H1 (cell line): ENCODE data around the gene KLF6. TPM values are rescaled to one million over a fixed set of nuclear protein-coding genes. Genes with fewer than 3 reads are reported as not detected.

Experiments used
- CTCF ChIA-PET: fragments of 300-600 bp; sonication (Branson Sonifier 250); formaldehyde crosslinking; loops from one replicate; lab custom pipeline; 2021; ENCODE audit not compliant: partially characterized antibody; lab: Charles Lee
- POLR2A ChIA-PET: fragments of 300-600 bp; sonication (Branson Sonifier 250); formaldehyde crosslinking; loops from one replicate; lab custom pipeline; 2021; ENCODE audit warnings: inconsistent platforms; ENCODE audit not compliant: partially characterized antibody; lab: Charles Lee
- DNase-seq, 2 experiments: peaks; one replicate each; pipeline versions ENCODE4 v3.0.0 to v3.0.0-alpha.2; 2010 to 2022; ENCODE audit warnings: low spot score in 2 of 2, low read depth in 1 of 2, mixed read lengths in 1 of 2
- FAIRE-seq: peaks from 2 replicates; lab custom pipeline; 2011; peaks lifted over from hg19 to GRCh38; lab: Jason Lieb, UNC
- H2AFZ ChIP-seq: 2 replicates; pipeline ENCODE4 v1.8.1; 2012; ENCODE audit warnings: low read length, inconsistent platforms
- H2AK5ac ChIP-seq: 2 replicates; pipeline ENCODE4 v1.6.1; 2013; ENCODE audit warnings: low read depth, low read length
- H2BK120ac ChIP-seq: replicated peaks from 2 replicates; pipeline ENCODE3; 2013; ENCODE audit warnings: low read depth, low read length, inconsistent platforms
- H2BK12ac ChIP-seq: 2 replicates; pipeline ENCODE4 v1.6.1; 2013; ENCODE audit warnings: low read depth, low read length
- H2BK15ac ChIP-seq: 2 replicates; pipeline ENCODE4 v1.6.1; 2013; ENCODE audit warnings: low read length
- H2BK20ac ChIP-seq: 2 replicates; pipeline ENCODE4 v1.6.1; 2013; ENCODE audit warnings: low read length
- H2BK5ac ChIP-seq: 2 replicates; pipeline ENCODE4 v1.6.1; 2013; ENCODE audit warnings: low read depth, low read length
- H3K14ac ChIP-seq: 2 replicates; pipeline ENCODE4 v1.6.1; 2013; ENCODE audit warnings: inconsistent platforms; ENCODE audit not compliant: insufficient read length
- H3K18ac ChIP-seq: 2 replicates; pipeline ENCODE4 v1.6.1; 2013; ENCODE audit warnings: low read length; ENCODE audit errors: extremely low read depth
- H3K23ac ChIP-seq: 2 replicates; pipeline ENCODE4 v1.6.1; 2013; ENCODE audit warnings: inconsistent platforms; ENCODE audit not compliant: insufficient read length
- H3K23me2 ChIP-seq: 2 replicates; pipeline ENCODE4 v1.6.1; 2013; ENCODE audit warnings: low read depth, low read length
- H3K27ac ChIP-seq: 2 replicates; pipeline ENCODE4 v1.6.1; 2011; ENCODE audit warnings: low read depth, low read length, inconsistent platforms
- H3K27me3 ChIP-seq, 4 experiments: replicated peaks in 1 of 4; 1 replicate in 1 of 4; 2 replicates in 3 of 4; pipeline versions ENCODE4 v1.6.1 to v1.8.1; 2011 to 2013; ENCODE audit warnings: low read length in 3 of 4, mild to moderate bottlenecking in 3 of 4, inconsistent platforms in 2 of 4, mixed read lengths in 2 of 4, moderate library complexity in 1 of 4; ENCODE audit not compliant: control insufficient read depth in 3 of 4, insufficient read depth in 3 of 4; ENCODE audit errors: extremely low read depth in 1 of 4
- H3K36me3 ChIP-seq, 4 experiments: 2 replicates each; pipeline versions ENCODE4 v1.6.1 to v1.8.1; 2011 to 2013; ENCODE audit warnings: mild to moderate bottlenecking in 4 of 4, low read length in 3 of 4, moderate library complexity in 2 of 4, control low read depth in 1 of 4, inconsistent platforms in 1 of 4; ENCODE audit not compliant: insufficient read depth in 4 of 4, control insufficient read depth in 2 of 4
- H3K4ac ChIP-seq: replicated peaks from 2 replicates; pipeline ENCODE3; 2013; ENCODE audit warnings: low read length, low read depth, mixed read lengths, inconsistent platforms; ENCODE audit not compliant: insufficient read length
- H3K4me1 ChIP-seq, 4 experiments: replicated peaks in 1 of 4; 1 replicate in 1 of 4; 2 replicates in 3 of 4; pipeline versions ENCODE4 v1.6.1 to v1.8.1; 2011 to 2013; ENCODE audit warnings: low read length in 3 of 4, inconsistent platforms in 2 of 4, mixed read lengths in 1 of 4; ENCODE audit not compliant: insufficient read depth in 4 of 4, control insufficient read depth in 3 of 4
- H3K4me2 ChIP-seq, 2 experiments: 2 replicates each; pipeline versions ENCODE4 v1.6.1 to v1.8.1; 2011 to 2013; ENCODE audit warnings: low read depth in 2 of 2, low read length in 2 of 2, control low read depth in 1 of 2, inconsistent platforms in 1 of 2, mild to moderate bottlenecking in 1 of 2; ENCODE audit not compliant: insufficient read depth in 1 of 2
- H3K4me3 ChIP-seq, 4 experiments: fragments of 200-600, 300-600 bp in 1 of 4; sonication (generic), shearing (Covaris generic), sonication (Bioruptor Twin) in 1 of 4; 2 replicates each; pipeline versions ENCODE4 v1.5.1 to v1.8.1; 2011 to 2016; ENCODE audit warnings: low read length in 4 of 4, low read depth in 3 of 4, control low read depth in 2 of 4, inconsistent platforms in 2 of 4, mild to moderate bottlenecking in 2 of 4, mixed read lengths in 1 of 4, moderate library complexity in 1 of 4; ENCODE audit not compliant: insufficient read depth in 2 of 4; ENCODE audit errors: extremely low read depth in 1 of 4
- H3K56ac ChIP-seq: replicated peaks from 2 replicates; pipeline ENCODE3; 2013; ENCODE audit warnings: low read depth, mild to moderate bottlenecking, mixed read lengths, low read length, inconsistent platforms; ENCODE audit not compliant: insufficient read length
- H3K79me1 ChIP-seq: 2 replicates; pipeline ENCODE4 v1.6.1; 2013; ENCODE audit warnings: low read depth, low read length, control low read depth
- H3K79me2 ChIP-seq, 2 experiments: 2 replicates each; pipeline versions ENCODE4 v1.6.1 to v1.8.1; 2012 to 2013; ENCODE audit warnings: low read length in 2 of 2, mild to moderate bottlenecking in 2 of 2, inconsistent platforms in 1 of 2; ENCODE audit not compliant: insufficient read depth in 2 of 2, control insufficient read depth in 1 of 2
- H3K9ac ChIP-seq, 4 experiments: replicated peaks in 1 of 4; 1 replicate in 1 of 4; 2 replicates in 3 of 4; pipeline versions ENCODE4 v1.6.1 to v1.8.1; 2011 to 2013; ENCODE audit warnings: low read depth in 3 of 4, low read length in 3 of 4, control low read depth in 2 of 4, mild to moderate bottlenecking in 2 of 4, moderate library complexity in 2 of 4, inconsistent platforms in 1 of 4; ENCODE audit errors: extremely low read depth in 1 of 4
- H3K9me3 ChIP-seq, 2 experiments: 2 replicates each; pipeline versions ENCODE4 v1.6.1 to v1.8.1; 2012 to 2013; ENCODE audit warnings: mild to moderate bottlenecking in 2 of 2, moderate library complexity in 2 of 2, control low read depth in 1 of 2, inconsistent platforms in 1 of 2, low read depth in 1 of 2, low read length in 1 of 2, mixed read lengths in 1 of 2; ENCODE audit not compliant: insufficient read depth in 2 of 2
- H4K20me1 ChIP-seq, 2 experiments: replicated peaks in 1 of 2; 2 replicates each; pipeline versions ENCODE3 to v1.8.1; 2011 to 2013; ENCODE audit warnings: inconsistent platforms in 2 of 2, low read length in 2 of 2, mild to moderate bottlenecking in 1 of 2; ENCODE audit not compliant: insufficient read depth in 2 of 2, control insufficient read depth in 1 of 2
- H4K5ac ChIP-seq: 2 replicates; pipeline ENCODE4 v1.6.1; 2013; ENCODE audit warnings: low read length, low read depth, mixed read lengths, inconsistent platforms; ENCODE audit not compliant: insufficient read length
- H4K8ac ChIP-seq: 2 replicates; pipeline ENCODE4 v1.8.0; 2013; ENCODE audit warnings: mild to moderate bottlenecking, moderate library complexity, low read length, inconsistent platforms; ENCODE audit not compliant: insufficient read depth; ENCODE audit errors: extremely low read depth
- H4K91ac ChIP-seq: replicated peaks from 2 replicates; pipeline ENCODE3; 2013; ENCODE audit warnings: low read length, mixed read lengths, inconsistent platforms; ENCODE audit not compliant: insufficient read length
- CBX5 ChIP-seq: fragments of 300-800, 300-1000 bp; sonication (generic); IDR thresholded peaks from 2 replicates; pipeline ENCODE4 v1.7.1; 2016; ENCODE audit warnings: antibody characterized with exemption, low read length, low read depth
- FOSL1 ChIP-seq: IDR thresholded peaks from 2 replicates; pipeline ENCODE4 v1.6.1; 2011; ENCODE audit warnings: mild to moderate bottlenecking, low read depth, low read length, moderate library complexity; ENCODE audit not compliant: insufficient read depth
- KDM4A ChIP-seq: IDR thresholded peaks from one replicate; pipeline ENCODE4 v1.7.1; 2012; ENCODE audit warnings: low read depth, mild to moderate bottlenecking, moderate library complexity, low read length, inconsistent platforms; ENCODE audit not compliant: severe bottlenecking
- NANOG ChIP-seq: IDR thresholded peaks from 2 replicates; pipeline ENCODE4 v1.6.1; 2011; ENCODE audit warnings: low read length, low read depth, mild to moderate bottlenecking, inconsistent platforms; ENCODE audit not compliant: insufficient read depth, poor library complexity, severe bottlenecking
- NRF1 ChIP-seq: IDR thresholded peaks from 2 replicates; pipeline ENCODE4 v1.6.1; 2011; ENCODE audit warnings: mild to moderate bottlenecking, low read depth, low read length, improper control_type of control experiment
- YY1 ChIP-seq: IDR thresholded peaks from 2 replicates; pipeline ENCODE4 v1.6.1; 2011; ENCODE audit warnings: low read depth, mild to moderate bottlenecking, low read length
- ZNF274 ChIP-seq: IDR thresholded peaks from 2 replicates; pipeline ENCODE4 v1.7.0; 2012; ENCODE audit warnings: low read length, borderline replicate concordance; ENCODE audit errors: extremely low read depth
- WGBS, 2 experiments: shearing (Covaris generic) in 1 of 2; methylation state at CpG; one replicate each; pipeline versions ENCODE4 v1.1.6 to v1.1.7; 2013 to 2015; ENCODE audit warnings: low lambda C conversion rate in 2 of 2, mixed read lengths in 2 of 2, inconsistent platforms in 1 of 2, low coverage in 1 of 2, missing lambda C conversion rate in 1 of 2; ENCODE audit not compliant: insufficient replicate concordance in 2 of 2, insufficient coverage in 1 of 2, insufficient read length in 1 of 2; ENCODE audit errors: extremely low coverage in 1 of 2, missing lambda C conversion rate in 1 of 2; 5-methylcytosine and 5-hydroxymethylcytosine counted together
- polyA plus RNA-seq, 7 experiments: library from polyadenylated mRNA; depleted of rRNA in 3 of 7; stranded (reverse) in 5 of 7; unstranded in 2 of 7; fragments of >200 nt in 5 of 7; fragments of 200-250 nt in 2 of 7; gene quantifications; 1 replicate in 5 of 7; 2 replicates in 1 of 7; 4 replicates in 1 of 7; pipeline versions ENCODE4 v1.2.1 to v1.2.3, GENCODE V29; 2011 to 2013; ENCODE audit warnings: missing spikeins in 2 of 7, mixed read lengths in 2 of 7
- total RNA-seq: library from RNA; stranded (reverse); fragmentation: NEBNext Ultra II Directional; extraction: Animal tissue kit (Norgen Biotek cat#: 25700); gene quantifications from 2 replicates; pipeline ENCODE4 v1.2.1, GENCODE V29; 2021

KLF6 gene
- total and polyA plus RNA-seq, 2 of the 8 experiments (the other 6 are each of a cell fraction or from before 2014, with no cell fraction given): 5.7 to 19.5 TPM

GRCh38 chr10:3782146-3782450, 2.9 kb downstream of the KLF6 start:
- Histone ChIP-seq H4K5ac (no peak overlapping the region), H2BK12ac (no peak overlapping the region), H3K18ac (no peak overlapping the region), H3K14ac (no peak overlapping the region), H2BK15ac (no peak overlapping the region), H4K20me1 (peaks cover 23 to 27% of the 10 kb centered on the region in 2 experiments), H3K4me1 (peaks cover 2 to 13% (median 11%) of the 10 kb centered on the region in 4 experiments), H3K79me2 (peaks cover 6 to 60% of the 10 kb centered on the region in 2 experiments), H3K9ac (no peak overlapping the region), H3K36me3 (peaks cover 25 to 45% (median 44%) of the 10 kb centered on the region in 4 experiments), H4K91ac (no peak overlapping the region), H3K4ac (no peak overlapping the region), H3K4me3 (peak overlapping the region in 1 of 4 experiments; percentile 88; a peak in 5 of 8 replicates), H2BK5ac (no peak overlapping the region), H3K27me3 (no peaks in the 10 kb centered on the region)
- FAIRE-seq: no peak
- ChIA-PET POLR2A (interaction anchor here (0.7 kb wide), 1 partner anchor 16 kb away, joined by 5 read pairs; no protein-coding TSS in a partner anchor), CTCF (interaction anchor here (0.8 to 1.4 kb wide), 4 partner anchors 208 to 584 kb away, joined by 3 to 5 read pairs (median 3); no protein-coding TSS in a partner anchor)
- no peak for TF ChIP-seq CBX5
- TF ChIP-seq KDM4A: no peak
- no peak for TF ChIP-seq ZNF274
- TF ChIP-seq YY1: no peak
- TF ChIP-seq FOSL1: no peak
- no peak for TF ChIP-seq NRF1
- TF ChIP-seq NANOG: no peak
- TF ChIP-seq, all 59 proteins: peak for 0
- H4K8ac ChIP-seq: no peak overlapping the region
- H3K9me3 ChIP-seq: no peaks in the 10 kb centered on the region
- no peak overlapping the region for H3K56ac ChIP-seq
- WGBS, 2 experiments: 84% methylated on average over 8 of the region's 8 CpGs; no CpG with 5 or more reads in 1 of the 2 experiments
- H2AK5ac ChIP-seq: no peak overlapping the region
- H3K4me2 ChIP-seq: peak overlapping the region in 1 of 2 experiments; percentile 94; a peak in 3 of 4 replicates
- no peak overlapping the region for H2AFZ ChIP-seq
- H2BK20ac ChIP-seq: no peak overlapping the region
- peaks cover 16% of the 10 kb centered on the region for H3K23me2 ChIP-seq
- no peak for DNase-seq
- no peak overlapping the region for H3K23ac ChIP-seq
- H3K79me1 ChIP-seq: peaks cover 22% of the 10 kb centered on the region
- H2BK120ac ChIP-seq: no peak overlapping the region
- H3K27ac ChIP-seq: no peak overlapping the region
